PC-3 (cell line): ENCODE data around the gene PLPP1. TPM values are rescaled to one million over a fixed set of nuclear protein-coding genes. Genes with fewer than 3 reads are reported as not detected.

Experiments used
- ATAC-seq: fragments of 200-7000 bp; cut with Tn5 transposase; 2 replicates; pipeline ENCODE4 v1.9.1; 2020; ENCODE audit warnings: mild to moderate bottlenecking, moderate library complexity
- BruUV-seq: library from RNA; stranded (reverse); fragments of 400-500 nt; replicated peaks from 2 replicates; lab custom pipeline; 2021; lab: Mats Ljungman, UMichigan
- CTCF ChIA-PET: fragments of 300-600 bp; sonication (Branson Sonifier 250); formaldehyde crosslinking; loops from one replicate; lab custom pipeline; 2022; ENCODE audit warnings: antibody characterized with exemption; lab: Charles Lee
- POLR2A ChIA-PET: fragments of 300-600 bp; sonication (Branson Sonifier 250); formaldehyde crosslinking; loops from one replicate; lab custom pipeline; 2022; ENCODE audit warnings: antibody characterized with exemption; ENCODE audit not compliant: unreplicated experiment; lab: Charles Lee
- DNase-seq: peaks from one replicate; pipeline ENCODE4 v3.0.0-alpha.2; 2015
- H2AFZ ChIP-seq: fragments of 300-600 bp; sonication (generic); 2 replicates; pipeline ENCODE4 v1.6.0; 2016; ENCODE audit warnings: antibody characterized with exemption, low read length
- H3F3A ChIP-seq: fragments of 300-600 bp; sonication (generic); one replicate; pipeline ENCODE4 v1.6.0; 2017; ENCODE audit warnings: antibody characterized with exemption, low read length, control low read depth, mild to moderate bottlenecking; ENCODE audit not compliant: unreplicated experiment
- H3K27ac ChIP-seq: fragments of 300-600 bp; sonication (generic); 2 replicates; pipeline ENCODE4 v1.5.1; 2016; ENCODE audit warnings: mild to moderate bottlenecking, low read length
- H3K27me3 ChIP-seq: fragments of 300-600 bp; sonication (generic); 2 replicates; pipeline ENCODE4 v1.6.1; 2016; ENCODE audit warnings: low read length, mixed read lengths
- H3K36me3 ChIP-seq: fragments of 300-600 bp; sonication (generic); 2 replicates; pipeline ENCODE4 v1.6.1; 2016; ENCODE audit warnings: low read depth, mixed run types, low read length, mixed read lengths
- H3K4me1 ChIP-seq: fragments of 300-600 bp; sonication (generic); 2 replicates; pipeline ENCODE4 v1.5.1; 2016; ENCODE audit warnings: low read length; ENCODE audit not compliant: insufficient read depth
- H3K4me2 ChIP-seq: fragments of 300-600 bp; sonication (generic); 2 replicates; pipeline ENCODE4 v1.6.0; 2016; ENCODE audit warnings: low read length
- H3K4me3 ChIP-seq: fragments of 300-600 bp; sonication (generic); 2 replicates; pipeline ENCODE4 v1.5.1; 2016; ENCODE audit warnings: mild to moderate bottlenecking, low read length, mixed read lengths
- H3K79me2 ChIP-seq: fragments of 300-600 bp; sonication (generic); 2 replicates; pipeline ENCODE4 v1.6.1; 2017; ENCODE audit warnings: low read length, mixed read lengths
- H3K9ac ChIP-seq: fragments of 300-600 bp; sonication (generic); 2 replicates; pipeline ENCODE4 v1.6.0; 2016; ENCODE audit warnings: mild to moderate bottlenecking, low read length
- H3K9me2 ChIP-seq: fragments of 300-600 bp; sonication (generic); replicated peaks from 2 replicates; pipeline ENCODE4 v1.6.1; 2016; ENCODE audit warnings: mixed run types, low read length, mixed read lengths
- H3K9me3 ChIP-seq: fragments of 300-600 bp; sonication (generic); 2 replicates; pipeline ENCODE4 v1.6.1; 2016; ENCODE audit warnings: low read length, mixed read lengths
- H4K20me1 ChIP-seq: fragments of 300-600 bp; sonication (generic); 2 replicates; pipeline ENCODE4 v1.6.1; 2016; ENCODE audit warnings: low read length, mixed read lengths
- EZH2 ChIP-seq: fragments of 300-600 bp; sonication (generic); IDR thresholded peaks from one replicate; pipeline ENCODE4 v1.6.1; 2017; ENCODE audit warnings: antibody characterized with exemption, mild to moderate bottlenecking, low read length; ENCODE audit not compliant: unreplicated experiment
- EZH2phosphoT487 ChIP-seq: fragments of 300-600 bp; sonication (generic); IDR thresholded peaks from 2 replicates; pipeline ENCODE4 v1.6.1; 2018; ENCODE audit warnings: mild to moderate bottlenecking, antibody characterized with exemption, low read length, borderline replicate concordance
- intact Hi-C: fragments of 100-400 bp; cut with micrococcal nuclease; formaldehyde crosslinking; loops from 2 replicates; pipeline ENCODE4 v1.9.0; 2023
- total RNA-seq: library from RNA; depleted of rRNA; stranded (reverse); fragments of >200 nt; gene quantifications from 2 replicates; pipeline ENCODE4 v1.2.3, GENCODE V29; 2014
- TF ChIP-seq, protein P1 (sequence below): fragments of 300-600 bp; sonication (generic); conservative IDR thresholded peaks from 2 replicates; pipeline ENCODE4 v1.5.1; 2017; ENCODE audit warnings: antibody characterized with exemption, low read depth, mild to moderate bottlenecking, low read length

The PLPP1 gene
- total RNA-seq, 1 experiment from 2014 or later = 16.2 TPM

DNA sequence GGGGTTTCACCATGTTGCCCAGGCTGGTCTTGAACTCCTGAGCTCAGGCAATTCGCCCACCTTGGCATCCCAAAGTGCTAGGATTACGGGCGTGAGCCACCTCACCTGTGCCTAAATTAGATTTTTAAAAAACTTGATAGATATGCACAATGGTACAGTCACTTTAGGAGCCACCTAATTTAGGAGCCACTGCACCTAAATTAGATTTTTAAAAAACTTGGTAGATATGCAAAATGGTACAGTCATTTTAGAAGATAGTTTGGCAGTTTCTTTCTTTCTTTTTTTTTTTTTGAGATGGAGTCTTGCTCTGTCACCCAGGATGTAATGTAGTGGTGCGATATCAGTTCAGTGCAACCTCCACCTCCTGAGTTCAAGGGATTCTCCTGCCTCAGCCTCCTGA is 37.8 kb upstream of the PLPP1 start:
- Histone ChIP-seq H2AFZ (no peak overlapping the region), H3K79me2 (no peaks in the 10 kb centered on the region), H3K4me3 (no peak overlapping the region), H3K4me1 (no peaks in the 10 kb centered on the region), H3K4me2 (no peak overlapping the region), H3K27me3 (no peaks in the 10 kb centered on the region), H3F3A (no peaks in the 10 kb centered on the region), H3K27ac (no peak overlapping the region), H3K9me2 (no peaks in the 10 kb centered on the region), H4K20me1 (no peaks in the 10 kb centered on the region), H3K36me3 (no peaks in the 10 kb centered on the region), H3K9ac (no peak overlapping the region), H3K9me3 (no peaks in the 10 kb centered on the region)
- POLR2A ChIA-PET = no interaction called here
- BruUV-seq = no TSS peak
- no peak for ATAC-seq
- intact Hi-C loops = no loop called here
- DNase-seq = no peak
- no peak for TF ChIP-seq EZH2
- TF ChIP-seq, protein P1, sequence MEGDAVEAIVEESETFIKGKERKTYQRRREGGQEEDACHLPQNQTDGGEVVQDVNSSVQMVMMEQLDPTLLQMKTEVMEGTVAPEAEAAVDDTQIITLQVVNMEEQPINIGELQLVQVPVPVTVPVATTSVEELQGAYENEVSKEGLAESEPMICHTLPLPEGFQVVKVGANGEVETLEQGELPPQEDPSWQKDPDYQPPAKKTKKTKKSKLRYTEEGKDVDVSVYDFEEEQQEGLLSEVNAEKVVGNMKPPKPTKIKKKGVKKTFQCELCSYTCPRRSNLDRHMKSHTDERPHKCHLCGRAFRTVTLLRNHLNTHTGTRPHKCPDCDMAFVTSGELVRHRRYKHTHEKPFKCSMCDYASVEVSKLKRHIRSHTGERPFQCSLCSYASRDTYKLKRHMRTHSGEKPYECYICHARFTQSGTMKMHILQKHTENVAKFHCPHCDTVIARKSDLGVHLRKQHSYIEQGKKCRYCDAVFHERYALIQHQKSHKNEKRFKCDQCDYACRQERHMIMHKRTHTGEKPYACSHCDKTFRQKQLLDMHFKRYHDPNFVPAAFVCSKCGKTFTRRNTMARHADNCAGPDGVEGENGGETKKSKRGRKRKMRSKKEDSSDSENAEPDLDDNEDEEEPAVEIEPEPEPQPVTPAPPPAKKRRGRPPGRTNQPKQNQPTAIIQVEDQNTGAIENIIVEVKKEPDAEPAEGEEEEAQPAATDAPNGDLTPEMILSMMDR = no peak
- TF ChIP-seq EZH2phosphoT487 = no peak
- CTCF ChIA-PET = no interaction called here

DNA sequence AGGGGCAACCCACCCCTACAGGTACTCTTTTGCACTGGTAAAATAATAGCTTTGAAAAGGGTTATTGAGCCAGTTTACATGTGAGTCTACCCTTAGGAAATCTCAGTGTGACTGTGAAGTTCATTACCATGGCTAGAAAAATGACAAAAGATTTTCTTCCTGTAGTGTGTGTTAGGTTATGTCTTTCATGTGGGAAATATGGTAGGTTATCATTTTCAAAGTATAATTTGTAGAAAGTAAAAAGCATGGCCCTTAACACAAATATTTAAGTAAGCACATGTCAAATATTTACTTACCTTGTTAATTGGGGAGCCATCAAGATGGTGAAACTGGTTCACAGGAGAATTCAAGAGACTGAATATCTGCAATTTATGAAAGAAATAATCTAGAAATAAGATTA is 37.3 kb upstream of the PLPP1 start:
- Histone ChIP-seq H3K27ac (no peak overlapping the region), H3K27me3 (no peaks in the 10 kb centered on the region), H3K79me2 (no peaks in the 10 kb centered on the region), H3K9me2 (no peaks in the 10 kb centered on the region), H2AFZ (no peak overlapping the region), H4K20me1 (no peaks in the 10 kb centered on the region), H3K9me3 (no peaks in the 10 kb centered on the region), H3K9ac (no peak overlapping the region), H3K4me2 (no peak overlapping the region), H3K4me1 (no peaks in the 10 kb centered on the region), H3F3A (no peaks in the 10 kb centered on the region), H3K36me3 (no peaks in the 10 kb centered on the region), H3K4me3 (no peak overlapping the region)
- intact Hi-C loops = no loop called here
- DNase-seq (no peak), ATAC-seq (peak; percentile 20; the same call in 1 of the 2 replicates)
- BruUV-seq = no TSS peak
- CTCF ChIA-PET = no interaction called here
- TF ChIP-seq EZH2 (no peak), EZH2phosphoT487 (no peak)
- TF ChIP-seq, protein P1 = no peak
- POLR2A ChIA-PET = no interaction called here

DNA sequence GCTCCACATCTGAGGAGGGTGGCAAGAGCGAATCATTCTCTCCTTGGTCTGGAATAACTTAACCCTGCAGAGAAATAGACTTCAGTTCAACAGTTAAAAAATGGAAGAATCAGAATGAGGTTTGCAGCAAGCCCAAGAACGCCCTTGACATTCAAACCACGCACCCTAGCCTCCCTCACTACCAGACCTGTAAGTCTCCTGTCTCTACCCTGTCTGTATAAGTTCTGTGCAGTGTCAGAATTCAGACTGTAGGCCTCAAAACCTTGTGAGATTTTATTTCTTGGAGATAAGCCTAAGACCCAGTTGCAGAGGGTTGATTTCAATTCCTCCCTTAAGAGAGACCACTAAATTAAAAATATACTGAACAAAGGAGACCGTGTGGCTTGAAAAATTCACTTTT is 35.8 kb upstream of the PLPP1 start:
- Histone ChIP-seq H3F3A (no peaks in the 10 kb centered on the region), H3K27me3 (no peaks in the 10 kb centered on the region), H3K79me2 (no peaks in the 10 kb centered on the region), H3K4me2 (no peak overlapping the region), H3K9ac (no peak overlapping the region), H2AFZ (no peak overlapping the region), H3K4me1 (no peaks in the 10 kb centered on the region), H3K9me3 (no peaks in the 10 kb centered on the region), H3K27ac (no peak overlapping the region), H3K36me3 (no peaks in the 10 kb centered on the region), H4K20me1 (no peaks in the 10 kb centered on the region), H3K9me2 (no peaks in the 10 kb centered on the region), H3K4me3 (no peak overlapping the region)
- CTCF ChIA-PET = no interaction called here
- DNase-seq = no peak
- BruUV-seq = no TSS peak
- intact Hi-C loops = no loop called here
- ATAC-seq = no peak
- TF ChIP-seq EZH2phosphoT487 (no peak), EZH2 (no peak)
- TF ChIP-seq, protein P1 = no peak
- POLR2A ChIA-PET = no interaction called here
